Uterus (tissue), 4 donors: ENCODE results near the gene SNRNP40. TPM values are rescaled to one million over a fixed set of nuclear protein-coding genes. Genes with fewer than 3 reads are reported as not detected.
"Not testable (repeated sequence)": the region's sequence is repeated elsewhere in the genome, so short reads cannot be mapped to it uniquely, and the experiment has no call there.

Experiments used
- DNase-seq, 2 donors: peaks; one replicate each; pipeline ENCODE4 v3.0.0-alpha.2; 2019 to 2020
- H3K27ac ChIP-seq, 2 donors: fragments of 200-600 bp; sonication (generic); 1 replicate in 1 of 2; 2 replicates in 1 of 2; pipeline ENCODE4 v1.5.1; 2016 to 2018
- H3K27me3 ChIP-seq, 2 donors: fragments of 200-600 bp; sonication (generic); one replicate each; pipeline ENCODE4 v1.5.1; 2018 to 2019; ENCODE audit warnings: control low read depth in 1 of 2
- H3K36me3 ChIP-seq, 2 donors: fragments of 200-600 bp; sonication (generic); one replicate each; pipeline ENCODE4 v1.5.1; 2019; ENCODE audit warnings: control low read depth in 1 of 2
- H3K4me1 ChIP-seq, 2 donors: fragments of 200-600 bp; sonication (generic); one replicate each; pipeline ENCODE4 v1.5.1; 2018 to 2019; ENCODE audit warnings: control low read depth in 1 of 2
- H3K4me3 ChIP-seq, 2 donors: fragments of 200-600 bp; sonication (generic); 1 replicate in 1 of 2; 2 replicates in 1 of 2; pipeline ENCODE4 v1.5.1; 2018 to 2019; ENCODE audit warnings: mild to moderate bottlenecking in 1 of 2
- H3K9me3 ChIP-seq, 2 donors: fragments of 200-600 bp; sonication (generic); one replicate each; pipeline ENCODE4 v1.5.1; 2019; ENCODE audit warnings: control low read depth in 1 of 2
- CTCF ChIP-seq, 4 experiments: fragments of 200-600 bp in 2 of 4; fragments of 450-650 bp in 2 of 4; sonication (generic) in 2 of 4; IDR thresholded peaks; one replicate each; pipeline ENCODE4 v1.5.1; 2016 to 2019; ENCODE audit warnings: antibody characterized with exemption in 4 of 4, mild to moderate bottlenecking in 2 of 4, moderate library complexity in 1 of 4
- POLR2A ChIP-seq, 2 donors: fragments of 450-650 bp; IDR thresholded peaks; one replicate each; pipeline ENCODE4 v1.6.1; 2016; ENCODE audit warnings: antibody characterized with exemption in 2 of 2, mild to moderate bottlenecking in 1 of 2, moderate library complexity in 1 of 2
- intact Hi-C: fragments of 100-400 bp; cut with DNase I; formaldehyde crosslinking; loops from one replicate; pipeline ENCODE4 v1.15.1; 2023; ENCODE audit warnings: low total_unique reads
- total RNA-seq, 4 donors: library from RNA; depleted of rRNA in 3 of 4; stranded (reverse); fragments of >200 nt in 3 of 4; gene quantifications; one replicate each; pipeline versions ENCODE4 v1.1.0 to v1.2.4, GENCODE V29; 2014 to 2023
- donor health status: DM: yes; HTN: yes; CAD: no.

Gene SNRNP40
- total RNA-seq, 4 donors from 2014 or later, result 35.1 to 99.5 (median 58.5) TPM

GRCh38 chr1:31273619-31274018 lies 23.0 kb downstream of the SNRNP40 start:
- Histone ChIP-seq H3K9me3 (no peaks in the 10 kb centered on the region), H3K27ac (no peak overlapping the region), H3K27me3 (no peaks in the 10 kb centered on the region), H3K4me3 (no peak overlapping the region), H3K4me1 (no peaks in the 10 kb centered on the region), H3K36me3 (no peaks in the 10 kb centered on the region)
- TF ChIP-seq POLR2A (IDR thresholded peaks at IDR 0.05), result no peak
- no peak for TF ChIP-seq CTCF (IDR thresholded peaks at IDR 0.05)
- DNase-seq, result no peak
- intact Hi-C loops, result no loop called here

GRCh38 chr1:31272369-31272768 lies 24.2 kb downstream of the SNRNP40 start:
- intact Hi-C loops, result no loop called here
- no peak overlapping the region for H3K27ac ChIP-seq

GRCh38 chr1:31266547-31266946 lies 30.0 kb downstream of the SNRNP40 start:
- Histone ChIP-seq H3K27me3 (no peaks in the 10 kb centered on the region), H3K27ac (no peak overlapping the region), H3K36me3 (no peaks in the 10 kb centered on the region), H3K9me3 (no peaks in the 10 kb centered on the region), H3K4me1 (no peaks in the 10 kb centered on the region), H3K4me3 (no peak overlapping the region)
- no peak for DNase-seq
- intact Hi-C loops, result no loop called here
- no peak for TF ChIP-seq CTCF (IDR thresholded peaks at IDR 0.05)
- no peak for TF ChIP-seq POLR2A (IDR thresholded peaks at IDR 0.05)

More at GRCh38 chr1:31272369-31272768, 24.2 kb downstream of the SNRNP40 start:
- TF ChIP-seq CTCF (IDR thresholded peaks at IDR 0.05) (no peak), POLR2A (IDR thresholded peaks at IDR 0.05) (no peak)
- Histone ChIP-seq H3K27me3 (no peaks in the 10 kb centered on the region), H3K4me1 (no peaks in the 10 kb centered on the region), H3K36me3 (no peaks in the 10 kb centered on the region), H3K4me3 (no peak overlapping the region), H3K9me3 (no peaks in the 10 kb centered on the region)
- DNase-seq, result no peak

- TF ChIP-seq POLR2A (IDR thresholded peaks at IDR 0.05) (no peak), CTCF (IDR thresholded peaks at IDR 0.05) (no peak)
- Histone ChIP-seq H3K27me3 (no peaks in the 10 kb centered on the region), H3K4me1 (no peaks in the 10 kb centered on the region), H3K36me3 (no peaks in the 10 kb centered on the region), H3K27ac (no peak overlapping the region), H3K4me3 (no peak overlapping the region), H3K9me3 (no peaks in the 10 kb centered on the region)
- intact Hi-C loops, result no loop called here
- no peak for DNase-seq
Observed at GRCh38 chr1:31264790-31265386, 31.7 kb downstream of the SNRNP40 start.

GRCh38 chr1:31263408-31263807 lies 33.2 kb downstream of the SNRNP40 start:
- Histone ChIP-seq H3K36me3 (no peaks in the 10 kb centered on the region), H3K9me3 (no peaks in the 10 kb centered on the region), H3K27me3 (no peaks in the 10 kb centered on the region), H3K27ac (no peak overlapping the region), H3K4me3 (no peak overlapping the region), H3K4me1 (no peaks in the 10 kb centered on the region)
- intact Hi-C loops, result no loop called here
- TF ChIP-seq POLR2A (IDR thresholded peaks at IDR 0.05), result no peak
- no peak for DNase-seq

GRCh38 chr1:31262393-31262792 lies 34.2 kb downstream of the SNRNP40 start:
- not testable (repeated sequence) for H3K36me3 ChIP-seq, H3K27ac ChIP-seq, DNase-seq

More at GRCh38 chr1:31262393-31262792, 34.2 kb downstream of the SNRNP40 start:
- H3K27me3 ChIP-seq, intact Hi-C loops, H3K9me3 ChIP-seq, H3K4me1 ChIP-seq, H3K4me3 ChIP-seq: not testable (repeated sequence)
